B cell (primary cell): ENCODE results near the gene IKZF1.

Experiments used
- EZH2 ChIP-seq: IDR thresholded peaks from 2 replicates; pipeline ENCODE4 v1.6.1; 2012; ENCODE audit warnings: borderline replicate concordance, low read depth, mild to moderate bottlenecking, moderate library complexity, low read length; ENCODE audit not compliant: insufficient read depth, poor library complexity, severe bottlenecking
- TF ChIP-seq, protein P1 (sequence below): fragments of 200-600 bp; IDR thresholded peaks from one replicate; pipeline ENCODE4 v1.8.0; 2022; ENCODE audit warnings: antibody characterized with exemption, mild to moderate bottlenecking

DNA sequence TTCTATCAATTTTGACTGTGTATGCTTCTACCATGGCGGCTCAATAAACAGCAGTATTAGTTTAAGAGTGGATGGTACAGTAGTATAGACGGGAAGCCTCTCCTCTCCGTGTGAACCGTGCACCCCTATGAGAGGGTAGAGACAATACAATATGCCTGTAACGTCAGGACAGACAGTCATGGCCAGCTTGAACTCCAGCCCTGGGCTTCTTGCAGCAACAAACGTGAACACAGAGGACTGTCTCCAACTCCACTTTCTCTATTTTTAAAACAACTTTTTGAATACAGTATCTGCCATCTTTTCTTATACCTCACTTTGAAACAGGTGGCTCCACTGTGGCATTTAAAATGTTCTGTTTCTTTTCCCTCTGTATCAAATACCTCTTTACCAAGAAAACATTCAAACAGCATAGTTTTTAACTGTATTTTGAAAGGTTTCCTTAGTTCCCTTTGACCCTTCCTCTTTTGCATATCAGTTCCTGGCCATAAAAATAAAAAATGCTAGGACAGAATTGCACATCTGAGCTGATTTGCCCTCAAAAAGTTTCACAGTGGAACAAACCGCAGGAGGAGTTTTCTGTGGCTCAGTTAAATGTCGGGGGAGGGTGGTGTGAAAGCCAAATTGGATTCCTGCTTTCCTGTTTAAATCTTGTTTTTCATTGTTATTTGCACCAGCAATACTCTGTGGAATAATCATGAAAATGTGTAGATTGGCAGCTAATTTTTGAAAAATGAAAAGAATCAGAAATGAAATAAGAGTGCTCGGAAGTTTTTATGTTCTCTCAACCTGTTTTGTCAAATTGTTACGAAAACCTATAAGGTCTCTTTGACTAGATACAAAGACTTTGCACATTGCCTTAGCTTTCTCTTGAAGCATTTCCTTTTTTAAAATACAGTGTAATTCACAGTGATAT is 8.0 kb downstream of the IKZF1 start:
- TF ChIP-seq, protein P1, sequence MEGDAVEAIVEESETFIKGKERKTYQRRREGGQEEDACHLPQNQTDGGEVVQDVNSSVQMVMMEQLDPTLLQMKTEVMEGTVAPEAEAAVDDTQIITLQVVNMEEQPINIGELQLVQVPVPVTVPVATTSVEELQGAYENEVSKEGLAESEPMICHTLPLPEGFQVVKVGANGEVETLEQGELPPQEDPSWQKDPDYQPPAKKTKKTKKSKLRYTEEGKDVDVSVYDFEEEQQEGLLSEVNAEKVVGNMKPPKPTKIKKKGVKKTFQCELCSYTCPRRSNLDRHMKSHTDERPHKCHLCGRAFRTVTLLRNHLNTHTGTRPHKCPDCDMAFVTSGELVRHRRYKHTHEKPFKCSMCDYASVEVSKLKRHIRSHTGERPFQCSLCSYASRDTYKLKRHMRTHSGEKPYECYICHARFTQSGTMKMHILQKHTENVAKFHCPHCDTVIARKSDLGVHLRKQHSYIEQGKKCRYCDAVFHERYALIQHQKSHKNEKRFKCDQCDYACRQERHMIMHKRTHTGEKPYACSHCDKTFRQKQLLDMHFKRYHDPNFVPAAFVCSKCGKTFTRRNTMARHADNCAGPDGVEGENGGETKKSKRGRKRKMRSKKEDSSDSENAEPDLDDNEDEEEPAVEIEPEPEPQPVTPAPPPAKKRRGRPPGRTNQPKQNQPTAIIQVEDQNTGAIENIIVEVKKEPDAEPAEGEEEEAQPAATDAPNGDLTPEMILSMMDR = no peak
- TF ChIP-seq EZH2 = no peak
